GM12878 (cell line): ENCODE data around the gene DYNC1LI1. TPM values are rescaled to one million over a fixed set of nuclear protein-coding genes. Genes with fewer than 3 reads are reported as not detected.

Source experiments
- ATAC-seq: fragments of 200-7000 bp; cut with Tn5 transposase; 3 replicates; pipeline ENCODE4 v1.9.1; 2020; ENCODE audit warnings: mild to moderate bottlenecking, moderate library complexity
- BruUV-seq: library from RNA; stranded (reverse); fragments of 400-500 nt; replicated peaks from 2 replicates; lab custom pipeline; 2021; lab: Mats Ljungman, UMichigan
- CTCF ChIA-PET: fragments of 300-600 bp; sonication (Branson Sonifier 250); formaldehyde crosslinking; extraction: SDS; loops from one replicate; lab custom pipeline; 2021; ENCODE audit warnings: inconsistent platforms; lab: Yijun Ruan, JAX
- POLR2A ChIA-PET: fragments of 350-600 bp; formaldehyde crosslinking; extraction: SDS; loops from one replicate; lab custom pipeline; 2021; ENCODE audit warnings: inconsistent platforms; lab: Charles Lee
- RAD21 ChIA-PET: fragments of 300-600 bp; sonication (Branson Sonifier 250); formaldehyde crosslinking; loops from one replicate; lab custom pipeline; 2023; ENCODE audit warnings: antibody characterized with exemption; ENCODE audit not compliant: unreplicated experiment; lab: Charles Lee
- SMC1A ChIA-PET: fragments of 300-600 bp; sonication (Branson Sonifier 250); formaldehyde crosslinking; loops from one replicate; lab custom pipeline; 2023; ENCODE audit not compliant: unreplicated experiment, uncharacterized antibody; lab: Charles Lee
- DNase-seq: peaks from one replicate; pipeline ENCODE4 v3.0.0-alpha.2; 2011; ENCODE audit warnings: low read depth, low spot score
- FAIRE-seq: peaks from 3 replicates; lab custom pipeline; 2011; peaks lifted over from hg19 to GRCh38; lab: Jason Lieb, UNC
- H2AFZ ChIP-seq: 2 replicates; pipeline ENCODE4 v1.6.0; 2011; ENCODE audit warnings: low read depth, low read length, control low read depth; ENCODE audit not compliant: control insufficient read depth
- H3K27ac ChIP-seq: 2 replicates; pipeline ENCODE4 v1.5.1; 2011; ENCODE audit warnings: control low read depth; ENCODE audit not compliant: control insufficient read depth, insufficient read depth
- H3K27me3 ChIP-seq, 2 experiments: replicated peaks in 1 of 2; 2 replicates each; pipeline versions ENCODE4 v1.6.0 to v1.6.1; 2011; ENCODE audit warnings: low read length in 1 of 2; ENCODE audit not compliant: control insufficient read depth in 2 of 2, insufficient read depth in 2 of 2
- H3K36me3 ChIP-seq, 2 experiments: 2 replicates each; pipeline ENCODE4 v1.5.1; 2011; ENCODE audit warnings: low read length in 1 of 2; ENCODE audit not compliant: control insufficient read depth in 2 of 2, insufficient read depth in 2 of 2
- H3K4me1 ChIP-seq: 2 replicates; pipeline ENCODE4 v1.6.1; 2011; ENCODE audit warnings: mild to moderate bottlenecking, low read length, moderate library complexity, mixed read lengths; ENCODE audit not compliant: control insufficient read depth, insufficient read depth
- H3K4me2 ChIP-seq: 2 replicates; pipeline ENCODE4 v1.6.0; 2011; ENCODE audit warnings: control low read depth; ENCODE audit not compliant: control insufficient read depth, insufficient read depth
- H3K4me3 ChIP-seq: fragments of 200-600 bp; sonication (generic); 2 replicates; pipeline ENCODE4 v1.5.1; 2016
- H3K79me2 ChIP-seq: 2 replicates; pipeline ENCODE4 v1.6.0; 2011; ENCODE audit warnings: low read length; ENCODE audit not compliant: control insufficient read depth, insufficient read depth
- H3K9ac ChIP-seq: 2 replicates; pipeline ENCODE4 v1.8.0; 2011; ENCODE audit warnings: low read length, control low read depth, mixed read lengths; ENCODE audit not compliant: control insufficient read depth, insufficient read depth
- H3K9me3 ChIP-seq: replicated peaks from 3 replicates; pipeline ENCODE4 v1.5.1; 2011; ENCODE audit warnings: mild to moderate bottlenecking, low read length; ENCODE audit not compliant: control insufficient read depth, insufficient read depth
- H4K20me1 ChIP-seq: 2 replicates; pipeline ENCODE4 v1.6.0; 2011; ENCODE audit not compliant: control insufficient read depth, insufficient read depth
- ATF7 ChIP-seq: fragments of 450-650 bp; IDR thresholded peaks from 2 replicates; pipeline ENCODE4 v1.6.1; 2016; ENCODE audit warnings: low read depth, mild to moderate bottlenecking
- CHD4 ChIP-seq: fragments of 200-600 bp; sonication (generic); IDR thresholded peaks from 2 replicates; pipeline ENCODE4 v1.6.1; 2016; ENCODE audit warnings: mild to moderate bottlenecking
- EED ChIP-seq: sonication (generic); IDR thresholded peaks from 2 replicates; pipeline ENCODE4 v1.6.1; 2016; ENCODE audit warnings: antibody characterized with exemption, low read depth
- HDAC6 ChIP-seq: fragments of 200-600 bp; sonication (generic); IDR thresholded peaks from one replicate; pipeline ENCODE4 v1.8.0; 2017; ENCODE audit warnings: antibody characterized with exemption; ENCODE audit not compliant: unreplicated experiment
- JUND ChIP-seq: IDR thresholded peaks from 2 replicates; pipeline ENCODE4 v1.6.1; 2012; ENCODE audit warnings: low read depth, mild to moderate bottlenecking, low read length, improper control_type of control experiment, moderate library complexity
- PAX5 ChIP-seq: IDR thresholded peaks from 2 replicates; pipeline ENCODE4 v1.6.1; 2011; ENCODE audit warnings: low read depth, low read length, borderline replicate concordance
- RCOR1 ChIP-seq: conservative IDR thresholded peaks from 2 replicates; pipeline ENCODE4 v1.6.1; 2012; ENCODE audit warnings: low read depth, low read length, improper control_type of control experiment
- SMC3 ChIP-seq: IDR thresholded peaks from 2 replicates; pipeline ENCODE4 v1.6.1; 2011; ENCODE audit warnings: low read length, improper control_type of control experiment, borderline replicate concordance
- STAT1 ChIP-seq: fragments of 450-650 bp; conservative IDR thresholded peaks from 2 replicates; pipeline ENCODE4 v1.6.1; 2014; ENCODE audit warnings: antibody characterized with exemption, mild to moderate bottlenecking
- TARDBP ChIP-seq: IDR thresholded peaks from 2 replicates; pipeline ENCODE4 v1.6.1; 2016; ENCODE audit warnings: borderline replicate concordance
- ZSCAN29 ChIP-seq: fragments of 450-650 bp; IDR thresholded peaks from 2 replicates; pipeline ENCODE4 v1.6.1; 2017; ENCODE audit warnings: mild to moderate bottlenecking, moderate library complexity
- WGBS: methylation state at CpG from one replicate; pipeline ENCODE4 v1.1.6; 2016; ENCODE audit warnings: low lambda C conversion rate; ENCODE audit not compliant: insufficient replicate concordance, insufficient coverage; ENCODE audit errors: missing lambda C conversion rate; 5-methylcytosine and 5-hydroxymethylcytosine counted together
- in situ Hi-C: fragments of 300-500 bp; cut with MboI; formaldehyde crosslinking; loops from 9 replicates; pipeline ENCODE4 v1.14.3; 2018; ENCODE audit warnings: mixed read lengths
- intact Hi-C: fragments of 100-400 bp; cut with micrococcal nuclease; formaldehyde crosslinking; loops from one replicate; pipeline ENCODE4 v1.14.2; 2022; ENCODE audit not compliant: unreplicated experiment
- polyA plus RNA-seq, 11 experiments: library from polyadenylated mRNA; depleted of rRNA in 4 of 11; unstranded in 6 of 11; stranded (reverse) in 5 of 11; fragments of >200 nt; fragmentation: Nextera tagmentation in 4 of 11; fragmentation: Illumina TruSeq in 1 of 11; extraction: Ambion mirVana in 4 of 11; extraction: Trizol in 1 of 11; gene quantifications; 1 replicate in 1 of 11; 2 replicates in 10 of 11; pipeline versions ENCODE4 v1.2.1 to v1.2.3, GENCODE V29; 2011 to 2016; ENCODE audit warnings: inconsistent platforms in 2 of 11, missing spikeins in 2 of 11, low read depth in 1 of 11
- total RNA-seq, 4 experiments: library from RNA; depleted of rRNA in 3 of 4; stranded (reverse); fragments of >200 nt in 3 of 4; fragmentation: Illumina TruSeq in 1 of 4; extraction: Trizol in 1 of 4; gene quantifications; 2 replicates each; pipeline versions ENCODE4 v1.2.1 to v1.2.3, GENCODE V29; 2013 to 2021
- TF ChIP-seq, protein P1 (sequence below): IDR thresholded peaks from 2 replicates; pipeline ENCODE4 v1.6.1; 2012; ENCODE audit warnings: low read depth, low read length, improper control_type of control experiment
- TF ChIP-seq, protein P2 (sequence below): fragments of 450-650 bp; formaldehyde crosslinking; IDR thresholded peaks from 2 replicates; pipeline ENCODE4 v1.5.0; 2022; ENCODE audit warnings: mild to moderate bottlenecking, missing genetic modification characterization
- TF ChIP-seq, protein P3 (sequence below): fragments of 450-650 bp; IDR thresholded peaks from 2 replicates; pipeline ENCODE4 v1.6.1; 2014; ENCODE audit warnings: mild to moderate bottlenecking

The DYNC1LI1 gene
- total and polyA plus RNA-seq, 10 of the 15 experiments (the other 5 are each of a cell fraction or from before 2014, with no cell fraction given): 11.5 to 51.7 (median 32.0) TPM

DNA sequence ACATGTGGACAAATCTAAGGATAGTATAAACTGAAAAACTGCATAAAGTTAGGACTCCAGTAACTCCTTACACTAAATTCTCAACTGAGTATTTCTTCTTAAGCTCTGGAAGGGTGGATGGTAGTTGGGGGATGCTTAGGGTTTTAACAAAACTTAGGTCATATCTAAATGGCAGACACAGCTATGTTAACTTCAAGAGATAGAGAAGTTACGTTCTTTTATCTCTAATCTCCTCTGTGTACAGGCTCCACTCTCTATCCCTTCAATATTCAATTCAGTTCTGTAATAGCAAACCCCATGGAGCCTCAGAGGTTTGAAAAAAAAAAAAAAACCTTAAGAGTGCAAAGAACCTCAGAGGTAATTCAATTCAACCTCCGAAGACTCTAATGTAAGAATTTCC, 71.1 kb downstream of the DYNC1LI1 start:
- SMC1A ChIA-PET: interaction anchor here (0.9 to 6.0 kb wide), 8 partner anchors 9 to 203 kb away, joined by 3 to 61 read pairs (median 6); no protein-coding TSS in a partner anchor
- no peak overlapping the region for H2AFZ ChIP-seq
- BruUV-seq: no TSS peak
- no peak for DNase-seq
- no peaks in the 10 kb centered on the region for H3K9me3 ChIP-seq
- no peak overlapping the region for H3K27ac ChIP-seq
- TF ChIP-seq ATF7 (no peak), SMC3 (no peak), JUND (no peak), RCOR1 (no peak), ZSCAN29 (no peak), TARDBP (no peak), STAT1 (no peak), EED (no peak), HDAC6 (no peak), PAX5 (no peak), CHD4 (no peak)
- TF ChIP-seq, protein P1, sequence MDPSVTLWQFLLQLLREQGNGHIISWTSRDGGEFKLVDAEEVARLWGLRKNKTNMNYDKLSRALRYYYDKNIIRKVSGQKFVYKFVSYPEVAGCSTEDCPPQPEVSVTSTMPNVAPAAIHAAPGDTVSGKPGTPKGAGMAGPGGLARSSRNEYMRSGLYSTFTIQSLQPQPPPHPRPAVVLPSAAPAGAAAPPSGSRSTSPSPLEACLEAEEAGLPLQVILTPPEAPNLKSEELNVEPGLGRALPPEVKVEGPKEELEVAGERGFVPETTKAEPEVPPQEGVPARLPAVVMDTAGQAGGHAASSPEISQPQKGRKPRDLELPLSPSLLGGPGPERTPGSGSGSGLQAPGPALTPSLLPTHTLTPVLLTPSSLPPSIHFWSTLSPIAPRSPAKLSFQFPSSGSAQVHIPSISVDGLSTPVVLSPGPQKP: no peak
- TF ChIP-seq, protein P2, sequence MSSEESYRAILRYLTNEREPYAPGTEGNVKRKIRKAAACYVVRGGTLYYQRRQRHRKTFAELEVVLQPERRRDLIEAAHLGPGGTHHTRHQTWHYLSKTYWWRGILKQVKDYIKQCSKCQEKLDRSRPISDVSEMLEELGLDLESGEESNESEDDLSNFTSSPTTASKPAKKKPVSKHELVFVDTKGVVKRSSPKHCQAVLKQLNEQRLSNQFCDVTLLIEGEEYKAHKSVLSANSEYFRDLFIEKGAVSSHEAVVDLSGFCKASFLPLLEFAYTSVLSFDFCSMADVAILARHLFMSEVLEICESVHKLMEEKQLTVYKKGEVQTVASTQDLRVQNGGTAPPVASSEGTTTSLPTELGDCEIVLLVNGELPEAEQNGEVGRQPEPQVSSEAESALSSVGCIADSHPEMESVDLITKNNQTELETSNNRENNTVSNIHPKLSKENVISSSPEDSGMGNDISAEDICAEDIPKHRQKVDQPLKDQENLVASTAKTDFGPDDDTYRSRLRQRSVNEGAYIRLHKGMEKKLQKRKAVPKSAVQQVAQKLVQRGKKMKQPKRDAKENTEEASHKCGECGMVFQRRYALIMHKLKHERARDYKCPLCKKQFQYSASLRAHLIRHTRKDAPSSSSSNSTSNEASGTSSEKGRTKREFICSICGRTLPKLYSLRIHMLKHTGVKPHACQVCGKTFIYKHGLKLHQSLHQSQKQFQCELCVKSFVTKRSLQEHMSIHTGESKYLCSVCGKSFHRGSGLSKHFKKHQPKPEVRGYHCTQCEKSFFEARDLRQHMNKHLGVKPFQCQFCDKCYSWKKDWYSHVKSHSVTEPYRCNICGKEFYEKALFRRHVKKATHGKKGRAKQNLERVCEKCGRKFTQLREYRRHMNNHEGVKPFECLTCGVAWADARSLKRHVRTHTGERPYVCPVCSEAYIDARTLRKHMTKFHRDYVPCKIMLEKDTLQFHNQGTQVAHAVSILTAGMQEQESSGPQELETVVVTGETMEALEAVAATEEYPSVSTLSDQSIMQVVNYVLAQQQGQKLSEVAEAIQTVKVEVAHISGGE (CRISPR knock-in tag): no peak
- TF ChIP-seq, protein P3, sequence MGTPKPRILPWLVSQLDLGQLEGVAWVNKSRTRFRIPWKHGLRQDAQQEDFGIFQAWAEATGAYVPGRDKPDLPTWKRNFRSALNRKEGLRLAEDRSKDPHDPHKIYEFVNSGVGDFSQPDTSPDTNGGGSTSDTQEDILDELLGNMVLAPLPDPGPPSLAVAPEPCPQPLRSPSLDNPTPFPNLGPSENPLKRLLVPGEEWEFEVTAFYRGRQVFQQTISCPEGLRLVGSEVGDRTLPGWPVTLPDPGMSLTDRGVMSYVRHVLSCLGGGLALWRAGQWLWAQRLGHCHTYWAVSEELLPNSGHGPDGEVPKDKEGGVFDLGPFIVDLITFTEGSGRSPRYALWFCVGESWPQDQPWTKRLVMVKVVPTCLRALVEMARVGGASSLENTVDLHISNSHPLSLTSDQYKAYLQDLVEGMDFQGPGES: no peak
- TF ChIP-seq, all 136 proteins: peak for 0
- peaks cover 12% of the 10 kb centered on the region for H3K4me1 ChIP-seq
- H3K4me3 ChIP-seq: no peak overlapping the region
- 93% methylated on average over 2 of the region's 2 CpGs for WGBS
- in situ Hi-C loops: no loop called here
- intact Hi-C loops: no loop called here
- H3K4me2 ChIP-seq: no peak overlapping the region
- POLR2A ChIA-PET: interaction anchor here (0.9 kb wide), 1 partner anchor 61 kb away, joined by 3 read pairs; no protein-coding TSS in a partner anchor
- no peak overlapping the region for H3K9ac ChIP-seq
- CTCF ChIA-PET: interaction anchor here (2.0 to 4.7 kb wide), 2 partner anchors 8 to 31 kb away, joined by 7 to 41 read pairs; no protein-coding TSS in a partner anchor
- no peaks in the 10 kb centered on the region for H3K27me3 ChIP-seq
- ATAC-seq (no peak), FAIRE-seq (no peak)
- H3K79me2 ChIP-seq: peaks cover 20% of the 10 kb centered on the region
- H4K20me1 ChIP-seq: no peaks in the 10 kb centered on the region
- RAD21 ChIA-PET: interaction anchor here (1.3 to 3.3 kb wide), 5 partner anchors 11 to 128 kb away, joined by 4 to 27 read pairs (median 5); no protein-coding TSS in a partner anchor
- H3K36me3 ChIP-seq: no peaks in the 10 kb centered on the region
